GM18873 (cell line): ENCODE data around the gene USP47.

ENCODE experiments used
- ATAC-seq: cut with Tn5 transposase; IDR thresholded peaks from one replicate; pipeline ENCODE4 v1.9.1; 2021; ENCODE audit warnings: mild to moderate bottlenecking, moderate library complexity, moderate number of reproducible peaks; ENCODE audit not compliant: unreplicated experiment, low FRiP score

Gene USP47

GRCh38 chr11:11964774-11965150 lies 123.0 kb downstream of the USP47 start:
- no peak for ATAC-seq

GRCh38 chr11:11965192-11965591 lies 123.4 kb downstream of the USP47 start:
- no peak for ATAC-seq

- ATAC-seq: no peak
Observed at GRCh38 chr11:11965656-11966353, 124.0 kb downstream of the USP47 start.

GRCh38 chr11:11966354-11966741 lies 124.6 kb downstream of the USP47 start:
- no peak for ATAC-seq

GRCh38 chr11:11966826-11967668 lies 125.3 kb downstream of the USP47 start:
- ATAC-seq: peak; percentile 68

GRCh38 chr11:11967669-11968510 lies 126.1 kb downstream of the USP47 start:
- no peak for ATAC-seq

GRCh38 chr11:11968511-11969280 lies 126.9 kb downstream of the USP47 start:
- no peak for ATAC-seq

GRCh38 chr11:11969380-11970215 lies 127.8 kb downstream of the USP47 start:
- no peak for ATAC-seq

GRCh38 chr11:11970556-11970955 lies 128.8 kb downstream of the USP47 start:
- ATAC-seq: no peak

GRCh38 chr11:11971906-11972547 lies 130.3 kb downstream of the USP47 start:
- ATAC-seq: no peak

GRCh38 chr11:11972730-11973341 lies 131.1 kb downstream of the USP47 start:
- no peak for ATAC-seq

- ATAC-seq: no peak
Observed at GRCh38 chr11:11973361-11973800, 131.6 kb downstream of the USP47 start.

GRCh38 chr11:11973866-11974265 lies 132.1 kb downstream of the USP47 start:
- no peak for ATAC-seq

- ATAC-seq: no peak
Observed at GRCh38 chr11:11975201-11976092, 133.7 kb downstream of the USP47 start.

- ATAC-seq: no peak
Observed at GRCh38 chr11:11976481-11977127, 134.8 kb downstream of the USP47 start.

- no peak for ATAC-seq
Observed at GRCh38 chr11:11977206-11977938, 135.6 kb downstream of the USP47 start.
